Kidney tubule cell (primary cell): ENCODE measurements around the gene CREBBP.
"Not testable (repeated sequence)": the region's sequence is repeated elsewhere in the genome, so short reads cannot be mapped to it uniquely, and the experiment has no call there.

Experiments used
- DNase-seq: peaks from one replicate; pipeline ENCODE4 v3.0.0-alpha.2; 2018; ENCODE audit warnings: low spot score

CREBBP gene

GRCh38 chr16:3735541-3735940 lies 145.0 kb downstream of the CREBBP start:
- DNase-seq, result no peak

DNA sequence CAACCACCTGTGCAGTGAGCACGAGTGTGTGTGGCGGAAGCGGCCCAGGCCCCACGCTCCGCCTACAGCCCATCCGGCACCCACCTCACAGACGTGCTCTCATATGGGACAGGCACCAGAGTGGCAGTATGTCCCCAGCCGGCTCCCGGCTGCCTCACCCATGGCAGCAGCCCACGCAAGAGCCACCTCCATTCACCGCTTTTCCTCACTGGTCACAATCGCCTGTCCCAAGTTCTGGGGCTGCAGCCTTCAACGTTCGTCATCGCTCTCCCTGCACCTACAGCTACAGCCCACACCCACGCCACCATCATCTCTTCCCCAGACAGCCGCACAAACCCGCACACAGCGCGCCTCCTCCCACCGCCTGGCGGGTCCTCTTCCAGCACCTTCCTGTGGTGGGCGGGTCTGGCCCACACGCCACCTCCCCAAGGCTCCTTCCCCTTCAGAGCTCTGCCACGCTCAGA lies 145.7 kb downstream of the CREBBP start:
- DNase-seq, result no peak

DNA sequence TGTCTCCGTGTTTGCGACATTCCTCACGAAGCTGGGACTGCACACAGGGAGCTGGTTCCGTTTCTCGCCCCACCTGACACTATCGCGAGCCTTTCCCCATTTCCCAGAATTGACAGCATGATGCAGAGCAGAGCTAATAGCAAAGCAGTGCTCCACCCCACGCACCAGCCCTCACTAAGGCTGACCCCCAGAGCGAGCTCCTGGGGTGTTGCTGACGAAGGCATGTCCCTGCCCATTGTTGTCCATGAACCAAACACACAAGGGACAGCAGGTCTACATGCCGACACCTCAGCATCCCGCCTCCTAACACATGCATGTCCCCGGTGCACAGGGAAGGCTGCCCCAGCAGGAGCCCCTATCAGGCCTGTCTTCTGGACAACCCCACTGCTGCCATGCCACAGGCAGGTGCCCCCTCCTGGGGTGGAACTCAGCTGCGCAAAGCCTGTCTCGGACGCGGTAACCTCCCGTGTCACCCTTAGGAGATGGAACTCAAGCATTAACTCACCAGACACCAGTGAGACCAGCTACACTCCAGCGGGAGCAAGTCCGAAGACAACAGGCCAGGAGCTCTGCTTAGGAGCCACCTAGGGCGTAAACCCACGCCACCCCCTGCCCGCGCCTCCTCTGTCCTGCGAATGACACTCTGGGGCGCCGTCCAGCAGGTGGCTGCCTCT lies 146.3 kb downstream of the CREBBP start:
- DNase-seq, result no peak

DNA sequence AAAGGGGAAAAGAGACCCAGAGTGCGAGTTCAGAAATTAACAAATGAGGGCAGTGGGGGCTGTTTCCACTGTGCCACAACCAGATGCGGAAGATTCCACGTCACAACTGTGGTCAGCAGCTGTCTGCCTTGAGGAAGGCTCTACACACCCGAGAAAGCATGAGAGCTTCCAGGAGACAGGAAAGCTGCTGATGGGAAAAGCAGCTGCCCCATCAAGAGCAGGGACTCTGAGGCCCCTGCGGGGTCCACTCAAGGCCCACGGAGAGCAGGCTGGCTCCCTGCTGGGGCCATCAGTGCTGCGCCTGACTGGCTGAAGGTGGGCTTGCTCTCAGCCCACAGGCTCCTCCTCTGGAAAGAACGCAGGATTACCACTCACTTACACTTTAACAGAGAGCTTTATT lies 148.3 kb downstream of the CREBBP start:
- DNase-seq, result no peak

DNA sequence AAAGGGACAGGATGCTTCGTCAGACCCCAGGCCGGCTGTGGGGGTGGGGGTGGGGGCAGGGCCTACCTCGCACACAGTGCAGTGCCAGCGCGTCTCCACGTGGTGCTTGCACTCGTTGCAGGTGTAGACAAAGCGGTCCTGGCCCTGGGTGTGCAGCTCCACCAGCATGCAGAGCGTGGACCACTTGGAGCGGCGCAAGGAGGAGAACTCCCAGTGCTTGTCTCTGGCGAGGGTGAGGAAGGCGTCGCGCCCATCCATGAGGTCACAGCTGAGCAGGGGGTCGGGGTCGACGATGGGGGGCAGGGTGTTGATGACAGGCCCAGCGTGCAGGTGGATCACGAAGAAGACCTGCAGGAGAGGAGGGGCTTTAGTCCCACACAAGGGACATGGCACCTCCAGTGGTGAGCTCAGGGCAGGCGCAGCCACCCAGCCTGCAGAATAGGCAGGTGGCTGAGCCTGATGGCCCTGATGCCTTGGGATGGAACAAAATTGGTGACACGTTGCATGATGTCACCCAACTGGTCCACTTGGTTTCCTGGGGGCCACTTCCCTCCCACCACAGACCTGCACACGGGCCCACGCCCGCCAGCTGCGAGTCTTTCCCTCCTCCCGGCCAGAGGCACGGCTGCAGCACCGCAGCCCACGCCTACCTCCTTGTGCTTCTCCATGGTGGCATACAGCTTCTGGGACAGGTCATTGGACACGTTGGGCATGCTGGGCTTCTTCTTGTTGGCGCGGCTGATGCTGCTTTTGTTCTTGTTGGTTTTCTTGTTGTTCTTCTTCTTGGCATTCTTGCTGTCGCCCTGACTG lies 149.2 kb downstream of the CREBBP start:
- no peak for DNase-seq

DNA sequence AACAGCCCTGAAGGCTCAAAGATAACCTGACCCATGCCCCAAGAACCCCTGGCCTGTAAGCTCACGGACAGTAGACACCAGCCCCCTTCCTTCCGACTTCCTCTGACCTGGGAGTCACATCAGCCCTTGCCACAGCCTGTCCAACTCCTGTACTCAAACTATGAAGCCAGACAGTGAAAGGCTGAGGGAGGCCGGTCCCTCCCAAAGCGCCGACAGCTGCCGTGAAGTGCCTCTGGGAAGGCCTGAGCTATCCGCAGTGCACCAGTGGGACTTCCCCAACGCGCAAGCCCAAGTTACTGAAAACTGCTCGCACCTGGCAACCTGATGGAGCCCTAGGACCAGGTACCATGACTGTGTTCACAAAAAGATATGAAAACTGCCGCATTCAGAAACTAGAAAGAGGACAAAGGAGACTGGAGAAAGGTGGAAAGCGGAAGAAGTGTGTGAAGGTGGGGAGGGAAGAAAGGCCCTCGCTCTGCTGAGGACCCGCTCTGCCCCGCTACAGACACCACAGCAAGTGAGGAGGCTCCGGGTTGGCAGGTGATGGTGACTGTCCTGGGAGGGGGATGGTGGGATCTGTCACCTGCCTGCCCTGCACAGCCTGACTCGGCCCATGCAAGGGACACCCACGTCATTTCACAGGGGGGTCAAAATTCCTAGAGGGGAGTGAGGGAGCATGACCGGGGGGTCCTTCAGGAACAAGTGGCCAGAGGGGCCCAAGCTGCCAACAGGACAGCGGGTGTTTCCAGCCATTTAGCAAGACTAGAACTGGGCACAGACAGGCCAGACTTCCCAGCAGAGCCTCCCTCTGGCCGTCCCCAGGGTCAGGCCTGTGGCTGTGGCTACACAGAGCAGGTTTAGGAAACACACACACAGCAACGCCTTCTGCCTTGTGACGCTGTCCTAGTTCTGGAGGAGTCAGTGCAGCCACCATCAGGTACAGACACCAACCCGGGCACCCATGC lies 150.1 kb downstream of the CREBBP start:
- no peak for DNase-seq

DNA sequence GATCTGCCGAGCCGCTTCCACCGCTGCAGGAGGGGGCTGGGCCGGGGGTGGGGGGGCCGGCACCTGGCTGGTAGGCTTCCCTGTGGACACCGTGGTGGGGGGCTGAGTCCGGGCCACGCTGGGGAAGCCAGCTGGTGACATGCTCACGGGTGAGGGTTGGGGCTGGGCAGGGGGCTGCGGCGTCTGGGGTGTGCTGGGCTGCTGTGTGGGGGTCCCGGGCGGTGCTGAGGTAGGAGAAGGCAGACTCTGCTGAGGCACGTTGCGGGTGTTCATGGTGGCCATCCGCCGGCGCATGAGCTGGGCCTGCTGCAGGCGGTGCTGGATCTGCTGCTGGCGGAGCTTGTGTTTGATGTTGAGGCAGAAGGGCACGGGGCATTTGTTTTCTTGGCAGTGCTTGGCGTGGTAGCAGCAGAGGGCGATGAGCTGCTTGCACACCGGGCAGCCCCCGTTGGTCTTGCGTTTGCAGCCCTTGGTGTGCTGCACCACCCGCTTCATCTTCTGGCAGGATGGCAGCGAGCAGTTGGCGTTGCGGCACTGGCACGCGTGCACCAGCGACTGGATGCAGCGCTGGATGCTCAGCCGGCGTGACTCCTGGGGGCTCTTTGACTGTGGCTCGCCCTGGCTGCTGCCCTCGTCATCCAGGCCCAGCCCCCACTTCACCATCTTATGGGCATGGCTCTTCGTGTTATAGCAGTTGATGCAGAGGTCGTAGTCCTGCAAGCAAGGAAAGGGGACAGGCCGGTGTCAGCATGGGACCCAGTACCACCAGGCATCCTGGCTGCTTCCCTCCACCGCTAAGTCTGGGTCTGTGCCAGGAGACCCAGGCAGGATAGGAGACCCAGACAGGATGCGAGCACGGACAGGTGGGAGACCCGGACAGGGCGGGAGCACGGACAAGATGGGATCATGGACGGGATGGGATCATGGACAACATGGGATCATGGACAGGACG lies 151.1 kb downstream of the CREBBP start:
- DNase-seq, result no peak

DNA sequence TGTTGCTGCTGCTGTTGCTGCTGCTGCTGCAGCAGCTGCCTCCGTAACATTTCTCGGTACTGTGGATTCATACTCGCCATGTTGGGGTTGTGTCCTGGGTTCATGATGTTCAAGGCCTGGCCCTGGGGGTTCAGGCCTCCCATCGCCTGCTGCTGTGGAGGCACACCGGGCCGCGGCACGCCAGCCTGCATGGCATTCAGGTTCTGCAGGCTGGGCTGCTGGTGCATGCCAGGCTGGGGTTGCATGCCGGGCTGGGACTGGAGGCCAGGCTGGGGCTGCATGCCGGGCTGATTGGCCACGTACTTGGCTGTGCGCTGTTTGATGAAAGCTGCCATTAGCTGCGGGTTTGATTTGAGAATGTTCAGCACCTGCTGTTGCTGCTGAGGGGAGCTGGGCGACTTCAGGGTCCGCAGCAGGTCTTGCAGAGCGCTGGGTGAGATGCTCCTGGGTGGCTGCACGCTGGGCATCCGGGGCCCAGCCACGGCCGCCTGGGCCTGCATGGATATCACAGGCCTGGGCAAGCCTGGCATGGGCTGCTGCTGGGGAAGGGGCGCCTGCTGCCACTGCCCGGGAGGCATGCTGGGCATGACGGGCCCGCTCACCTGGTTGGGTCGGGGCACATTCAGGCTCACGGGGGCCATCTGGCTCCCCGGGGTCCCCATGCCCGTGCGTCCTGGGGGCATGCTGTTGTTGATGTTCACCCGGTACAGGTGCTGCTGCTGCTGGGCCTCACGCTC lies 151.9 kb downstream of the CREBBP start:
- DNase-seq, result no peak

DNA sequence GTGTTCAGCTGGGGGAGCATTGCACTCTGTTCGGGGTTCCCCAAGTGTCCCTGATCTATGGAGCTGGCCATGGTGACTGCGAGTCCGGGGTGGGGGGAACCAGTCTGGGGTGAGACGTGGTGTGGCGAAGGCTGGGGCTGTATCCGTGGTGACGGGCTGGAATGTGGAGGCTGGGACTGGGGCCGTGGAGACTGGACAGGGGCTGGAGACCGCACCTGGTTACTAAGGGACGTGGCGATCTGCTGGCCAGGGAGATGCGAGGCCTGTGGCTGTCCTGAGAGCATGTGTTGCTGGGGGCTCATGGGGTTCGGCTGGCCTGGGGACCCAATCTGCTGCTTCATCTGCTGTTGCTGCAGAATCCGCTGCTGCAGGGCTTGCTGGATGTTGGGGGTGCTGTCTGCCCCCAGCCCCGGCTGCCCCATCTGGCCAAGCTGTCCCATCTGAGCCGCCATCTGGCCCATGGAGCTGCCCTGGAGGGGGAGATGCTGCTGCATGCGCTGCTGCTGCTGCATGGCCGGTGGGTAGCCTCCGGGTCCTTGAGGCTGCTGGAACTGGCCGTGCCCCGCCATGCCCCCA lies 152.6 kb downstream of the CREBBP start:
- DNase-seq, result no peak

DNA sequence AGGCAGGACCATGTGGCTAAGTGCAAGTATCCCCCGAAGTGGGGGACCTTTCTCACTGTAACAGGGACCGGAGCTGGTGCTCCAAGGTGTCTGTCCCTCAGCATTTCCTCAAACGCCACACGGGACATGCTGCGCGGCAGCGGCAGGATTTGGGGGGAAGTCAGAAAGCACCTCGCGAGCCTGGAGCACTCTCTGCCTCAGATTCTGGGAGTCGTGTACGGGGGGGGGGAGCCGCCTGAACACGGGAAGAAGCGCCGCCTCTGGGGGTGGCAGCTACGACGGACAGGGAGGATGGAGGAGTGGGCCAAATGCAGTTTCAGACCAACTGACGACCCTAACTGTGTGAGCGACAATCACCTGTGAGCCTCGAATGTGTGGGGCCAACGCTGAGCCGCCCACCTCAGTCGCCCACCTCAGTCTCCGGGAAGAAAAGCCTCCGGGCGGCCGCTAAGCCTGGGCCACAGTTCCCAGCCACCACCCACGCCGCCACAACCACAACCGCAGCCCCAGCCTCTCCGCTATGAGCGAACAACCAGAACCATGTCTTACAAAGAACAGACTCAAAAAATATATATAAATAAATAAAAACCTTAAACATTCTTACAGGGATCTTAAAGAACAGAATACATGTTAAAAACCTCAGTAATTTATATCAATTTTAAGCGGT lies 154.4 kb downstream of the CREBBP start:
- DNase-seq, result no peak

DNA sequence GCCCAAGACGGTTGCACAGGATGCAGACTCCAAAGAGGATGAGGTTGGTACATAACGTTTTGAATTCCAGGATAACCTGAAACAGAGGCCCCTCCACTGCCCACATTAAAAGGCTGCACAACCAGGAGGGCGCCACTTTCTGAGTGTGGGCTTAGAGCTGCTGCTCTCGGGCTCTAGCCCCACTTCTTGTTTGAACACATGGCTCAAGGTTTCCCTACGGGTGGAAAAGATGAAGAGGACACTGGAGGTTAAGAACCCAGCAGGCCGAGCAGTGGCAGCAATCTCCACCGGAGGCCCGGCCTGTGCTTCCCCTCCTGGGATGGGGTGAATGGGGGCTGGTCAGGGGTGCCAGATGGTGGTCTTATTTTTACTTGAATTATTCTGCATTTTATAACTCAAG lies 155.2 kb downstream of the CREBBP start:
- DNase-seq, result no peak

DNA sequence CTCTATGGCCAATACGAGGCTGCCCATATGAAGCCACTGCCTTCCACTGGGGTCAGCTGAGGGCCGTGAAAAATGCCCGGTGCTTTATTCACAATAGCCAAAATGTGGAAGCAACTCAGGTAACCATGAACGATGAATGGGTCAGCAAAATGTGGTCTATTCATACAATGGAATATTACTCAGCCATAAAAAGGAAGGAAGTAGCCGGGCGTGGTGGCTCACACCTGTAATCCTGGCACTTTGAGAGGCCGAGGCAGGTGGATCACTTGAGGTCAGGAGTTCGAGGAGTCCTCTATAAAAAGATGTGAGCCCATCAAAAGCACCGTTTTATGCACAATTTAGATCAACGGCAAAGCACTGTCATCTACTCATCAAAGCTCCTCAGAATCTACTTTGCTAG lies 158.0 kb downstream of the CREBBP start:
- DNase-seq, result no peak

DNA sequence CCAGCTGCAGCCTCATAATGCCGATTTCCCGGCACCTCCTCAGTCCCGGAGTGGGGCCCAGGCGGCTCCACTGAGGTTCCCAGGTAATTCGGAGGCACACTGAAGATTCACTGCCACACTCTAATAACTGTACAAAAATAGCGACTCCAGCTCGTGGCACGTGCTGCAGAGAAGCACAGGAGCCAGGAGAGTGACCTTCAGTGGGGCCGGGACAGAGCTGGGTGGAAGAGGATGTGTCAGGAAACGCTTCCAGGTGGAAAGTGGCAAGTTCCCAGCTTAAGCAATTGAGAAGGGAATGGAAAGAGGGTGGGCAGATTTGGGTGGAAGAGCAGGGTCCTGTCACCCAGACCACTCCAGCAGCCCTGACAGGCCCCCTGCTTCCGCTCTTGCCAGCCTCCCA lies 160.1 kb downstream of the CREBBP start:
- DNase-seq, result no peak

DNA sequence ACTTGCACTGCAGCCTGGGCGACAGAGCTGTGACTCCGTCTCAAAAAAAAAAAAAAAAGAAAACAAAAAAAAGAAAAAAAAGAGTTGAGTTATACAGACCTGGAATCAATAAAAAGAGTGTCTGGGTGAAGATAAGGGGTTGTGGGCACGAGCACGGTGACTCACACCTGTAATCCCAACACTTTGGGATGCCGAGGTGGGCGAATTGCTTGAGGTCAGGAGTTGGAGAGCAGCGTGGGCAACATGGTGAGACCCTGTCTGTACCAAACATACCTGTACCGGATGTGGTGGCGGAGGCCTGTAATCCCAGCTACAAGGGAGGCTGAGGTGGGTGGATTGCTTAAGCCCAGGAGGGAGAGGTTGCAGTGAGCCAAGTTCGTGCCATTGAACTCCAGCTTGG lies 161.9 kb downstream of the CREBBP start:
- DNase-seq, result no peak

GRCh38 chr16:3718019-3718391 lies 162.5 kb downstream of the CREBBP start:
- DNase-seq, result no peak

- DNase-seq, result peak; percentile 86
These were observed 163.1 kb downstream of the CREBBP start, which contains the start of gene TRAP1 for GRCh38 chr16:3717235-3718018. Gene TRAP1 (minus strand): TSS chr16:3717524. CDS start chr16:3717508, 16 bp downstream.

DNA sequence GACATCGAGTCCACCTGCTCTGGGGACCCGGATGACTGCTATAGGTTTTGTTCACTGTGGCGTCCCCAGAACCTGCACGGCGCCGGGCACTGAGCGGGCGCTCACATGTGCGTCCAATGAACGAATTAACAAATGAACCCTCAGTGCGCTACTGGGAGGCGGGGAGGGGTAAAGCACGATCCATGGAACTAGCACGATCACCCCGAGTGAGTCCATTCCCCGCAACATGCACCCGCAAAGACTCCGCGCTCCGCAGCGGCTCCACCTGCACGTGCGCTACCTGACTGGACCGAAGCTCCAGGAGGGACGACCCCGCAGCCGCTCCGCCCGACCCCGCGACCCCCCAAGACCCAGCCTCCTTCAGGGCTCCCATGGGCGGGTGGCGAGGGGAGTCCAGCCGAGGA lies 163.7 kb downstream of the CREBBP start:
- peak; percentile 33 for DNase-seq

- no peak for DNase-seq
These were observed 165.1 kb downstream of the CREBBP start for GRCh38 chr16:3715430-3715829.

GRCh38 chr16:3714378-3714777 lies 166.1 kb downstream of the CREBBP start:
- not testable (repeated sequence) for DNase-seq
